Measurements from ENCODE around the gene SELENOV.

- TF ChIP-seq POLR2AphosphoS5 (IDR thresholded peaks at IDR 0.05): no peak
- TF ChIP-seq CTCF (IDR thresholded peaks at IDR 0.05): no peak
- no peak for TF ChIP-seq EP300 (IDR thresholded peaks at IDR 0.05)
- no peak for TF ChIP-seq POLR2A (IDR thresholded peaks at IDR 0.05)
Observed at GRCh38 chr19:39558624-39559117, 43.7 kb downstream of the SELENOV start.
